IPS-NIHi7 (cell line): ENCODE measurements around the gene FBXO15.

ENCODE experiments used
- DNase-seq: peaks from one replicate; pipeline ENCODE4 v3.0.0; 2012; ENCODE audit warnings: mixed read lengths; ENCODE audit errors: extremely low spot score

Gene FBXO15

DNA sequence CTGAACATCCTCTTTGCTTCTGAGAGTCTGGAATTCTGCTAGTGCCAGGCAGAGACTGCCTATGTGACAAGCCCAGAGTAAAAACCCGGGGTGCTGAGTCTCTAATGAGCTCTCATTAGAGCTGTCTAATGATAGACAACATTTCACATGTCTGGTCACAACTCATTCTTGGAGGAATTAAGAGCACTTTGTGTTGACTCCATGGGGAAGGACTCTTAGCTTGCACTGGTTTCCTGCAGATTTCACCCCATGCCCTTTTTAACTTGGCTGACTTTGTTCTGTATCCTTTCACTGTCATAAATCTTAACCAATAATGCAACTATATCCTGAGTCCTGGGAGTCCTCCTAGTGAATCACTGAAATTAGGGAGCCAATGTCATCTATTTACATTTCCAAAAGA lies 33.5 kb downstream of the FBXO15 start:
- DNase-seq = no peak

DNA sequence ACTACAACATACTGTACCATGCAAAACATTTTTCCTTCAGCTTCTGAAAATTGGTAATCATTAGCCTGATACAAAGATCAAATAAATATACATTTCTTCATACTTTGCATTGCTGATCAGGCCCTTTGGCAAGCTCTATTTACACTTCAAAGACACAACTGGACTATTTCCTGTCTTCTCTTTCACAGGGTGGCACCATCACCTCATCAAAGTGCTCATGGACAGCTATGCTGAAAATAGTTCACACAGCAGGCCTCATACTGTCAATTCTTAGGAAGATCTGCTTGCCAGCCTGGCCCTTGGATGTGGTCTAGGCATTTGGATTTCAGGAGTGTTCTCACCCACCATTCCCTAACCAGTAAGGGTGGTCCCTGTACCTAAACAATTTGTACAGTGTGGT lies 33.9 kb downstream of the FBXO15 start:
- DNase-seq = no peak

DNA sequence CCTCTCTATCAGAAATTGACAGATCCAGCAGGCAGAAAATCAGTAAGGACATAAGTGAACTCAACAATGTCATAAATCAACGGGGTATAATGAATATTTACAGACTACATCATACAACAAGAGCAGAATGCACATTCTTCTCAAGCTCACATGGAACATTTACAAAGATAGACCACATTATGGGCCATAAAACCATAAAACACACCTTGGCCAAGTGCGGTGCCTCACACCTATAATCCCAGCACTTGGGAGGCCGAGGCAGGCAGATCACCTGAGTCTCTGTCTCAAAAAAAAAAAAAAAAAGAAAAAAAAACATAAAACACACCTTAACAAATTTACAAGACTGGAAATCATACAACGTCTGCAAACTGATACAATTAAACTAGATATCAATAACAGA lies 36.7 kb downstream of the FBXO15 start:
- DNase-seq = no peak

DNA sequence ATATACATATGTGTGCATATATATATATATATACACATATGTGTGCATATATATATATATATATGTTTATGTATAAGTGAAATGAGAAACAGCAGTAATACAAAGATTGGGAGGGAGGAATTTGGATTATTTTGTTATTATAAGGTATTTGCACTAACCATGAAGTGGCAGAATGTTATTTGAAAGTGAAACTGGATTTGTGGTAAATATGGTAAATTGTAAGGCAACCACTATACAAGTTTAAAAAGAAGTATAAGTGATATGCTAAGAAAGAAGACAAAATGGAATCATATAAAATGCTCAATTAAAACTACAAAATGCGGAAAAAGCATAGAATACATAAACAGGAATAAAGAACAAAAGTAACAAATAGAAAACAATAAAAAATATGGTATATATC lies 37.5 kb downstream of the FBXO15 start:
- no peak for DNase-seq

DNA sequence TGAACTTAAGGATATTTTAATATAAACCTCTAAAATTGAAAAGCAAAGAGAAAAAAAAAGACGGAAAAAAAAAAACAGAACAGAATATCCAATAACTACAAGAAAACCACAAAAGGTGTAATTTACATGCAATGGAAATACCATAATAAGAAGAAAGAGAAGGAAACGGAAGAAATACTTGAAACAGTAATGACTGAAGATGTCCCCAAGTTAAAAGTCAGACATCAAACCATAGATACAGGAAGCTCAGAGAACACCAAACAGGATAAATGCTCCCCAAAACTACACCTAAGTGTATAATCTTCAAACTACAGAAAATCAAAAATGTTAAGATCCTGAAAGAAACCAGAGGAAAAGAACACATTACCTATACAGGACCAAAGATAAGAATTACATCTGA lies 39.2 kb downstream of the FBXO15 start:
- no peak for DNase-seq

DNA sequence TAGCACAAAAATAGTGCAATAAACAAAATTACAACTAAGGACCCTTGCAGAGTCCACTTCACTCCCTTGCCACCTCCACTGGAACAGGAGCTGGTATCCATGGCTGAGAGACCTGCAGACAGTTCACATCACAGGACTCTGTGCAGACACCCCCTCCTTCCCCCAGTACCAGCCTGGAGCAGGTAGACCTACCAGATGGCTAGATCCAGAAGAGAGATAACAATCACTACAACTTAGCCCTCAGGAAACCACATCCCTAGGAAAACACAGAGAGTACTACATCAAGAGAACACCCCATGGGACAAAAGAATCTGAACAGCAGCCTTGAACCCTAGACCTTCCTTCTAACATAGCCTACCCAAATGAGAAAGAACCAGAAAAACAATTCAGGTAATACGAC lies 49.8 kb downstream of the FBXO15 start:
- no peak for DNase-seq

DNA sequence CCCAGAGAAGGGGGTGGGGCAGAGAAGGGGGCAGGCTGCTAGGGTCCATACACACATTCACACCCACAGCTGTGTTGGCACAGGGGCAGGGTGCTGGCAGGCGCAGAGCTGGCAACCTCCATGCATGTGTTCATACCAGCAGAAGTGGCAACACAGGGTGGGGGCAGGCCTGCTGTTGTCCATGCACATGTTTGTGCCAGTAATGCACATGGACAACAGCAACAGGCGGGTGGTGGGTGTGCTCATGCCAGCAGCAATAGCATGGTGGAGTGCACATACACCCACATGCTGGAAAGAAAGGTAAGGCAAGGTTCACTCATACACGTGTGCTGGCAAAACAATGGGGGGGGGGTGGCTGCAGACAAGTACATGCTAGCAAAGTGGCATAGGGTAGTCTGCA lies 54.7 kb downstream of the FBXO15 start:
- DNase-seq = no peak

DNA sequence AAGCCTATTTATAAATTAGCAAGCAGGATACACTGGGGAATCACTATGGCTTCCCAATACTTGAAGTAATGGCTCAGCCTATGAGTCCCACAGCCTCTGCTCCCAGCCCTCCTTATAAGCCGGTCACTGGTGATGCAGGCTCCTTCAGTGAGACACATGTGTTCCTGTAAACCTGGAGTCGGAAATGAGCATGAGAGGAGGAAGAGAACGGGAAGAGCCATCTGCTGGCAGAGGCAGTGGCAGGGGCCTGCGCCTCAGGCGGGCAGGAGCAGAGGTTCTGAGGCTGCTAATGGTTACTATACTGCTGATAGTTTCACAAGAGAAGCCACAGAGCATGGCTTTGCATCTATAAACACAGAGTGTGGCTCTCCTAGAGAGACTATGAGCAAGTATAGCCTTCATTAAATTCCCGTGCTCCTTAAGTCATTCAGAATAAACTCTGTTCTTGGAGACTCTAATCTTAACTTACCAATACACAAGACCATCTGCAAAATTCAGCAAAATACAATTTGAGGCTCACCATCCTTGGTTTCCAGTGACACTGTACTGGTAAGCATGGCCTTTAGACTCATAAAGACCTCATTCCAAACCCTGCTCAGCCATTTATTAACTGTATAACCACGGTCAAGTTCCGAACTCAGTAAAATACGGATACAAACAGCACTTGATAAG lies 63.3 kb downstream of the FBXO15 start:
- no peak for DNase-seq

DNA sequence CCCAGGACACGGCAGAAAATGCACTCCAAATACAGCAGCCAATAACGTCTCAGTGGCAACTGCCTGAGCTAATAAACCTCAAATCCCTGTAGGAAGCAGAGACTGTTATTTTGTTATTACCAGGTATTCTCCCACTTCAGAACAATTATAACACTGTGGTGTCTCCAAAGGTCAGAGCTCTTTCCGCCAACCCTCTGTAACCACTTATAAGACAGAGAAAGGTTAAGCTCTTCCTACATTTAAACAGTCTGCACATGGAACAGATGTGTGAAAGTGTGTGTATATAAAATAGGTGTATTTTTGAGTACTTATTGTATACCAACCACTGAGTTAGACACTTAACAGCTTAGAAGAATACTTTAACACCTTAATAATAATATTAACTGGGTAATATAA lies 64.1 kb downstream of the FBXO15 start:
- DNase-seq = no peak

DNA sequence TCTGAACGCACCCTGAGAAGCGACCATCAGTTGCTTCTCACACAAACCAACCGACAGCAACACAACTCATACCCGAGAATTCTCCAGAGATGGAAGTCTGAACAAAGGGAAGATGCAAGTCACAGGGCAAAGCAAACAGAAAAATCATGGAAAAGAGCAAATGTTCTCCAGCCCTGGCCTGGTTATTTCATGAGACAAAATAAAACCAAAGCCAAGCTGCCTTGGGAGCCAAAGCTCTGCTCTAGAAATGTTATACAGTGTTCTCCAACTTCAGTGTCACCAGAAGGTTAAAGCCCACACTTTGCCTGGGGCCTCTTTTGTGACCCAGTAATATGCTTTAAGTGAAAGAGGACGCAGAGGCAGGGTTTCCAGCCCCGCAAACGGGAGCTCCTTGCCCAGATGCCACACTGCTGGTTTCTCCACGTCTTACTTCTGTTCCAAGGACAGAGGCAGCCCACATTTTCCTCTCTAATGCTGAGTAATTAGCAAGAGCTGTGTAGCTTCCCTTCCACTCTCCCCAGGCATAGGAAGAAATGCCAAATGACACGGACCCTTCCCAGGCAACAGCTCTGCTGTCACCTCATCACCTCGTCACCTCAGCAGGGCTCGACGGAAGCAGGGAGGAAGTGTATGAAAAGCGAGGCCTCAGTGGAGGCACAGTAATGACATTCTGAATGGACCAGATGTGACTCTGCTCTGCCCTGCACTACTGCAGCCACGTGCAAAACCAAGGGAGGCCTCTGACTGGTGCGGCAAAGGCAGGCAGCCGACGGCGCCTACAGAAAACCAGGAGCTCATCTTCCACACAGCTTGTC lies 64.7 kb downstream of the FBXO15 start:
- DNase-seq = no peak

DNA sequence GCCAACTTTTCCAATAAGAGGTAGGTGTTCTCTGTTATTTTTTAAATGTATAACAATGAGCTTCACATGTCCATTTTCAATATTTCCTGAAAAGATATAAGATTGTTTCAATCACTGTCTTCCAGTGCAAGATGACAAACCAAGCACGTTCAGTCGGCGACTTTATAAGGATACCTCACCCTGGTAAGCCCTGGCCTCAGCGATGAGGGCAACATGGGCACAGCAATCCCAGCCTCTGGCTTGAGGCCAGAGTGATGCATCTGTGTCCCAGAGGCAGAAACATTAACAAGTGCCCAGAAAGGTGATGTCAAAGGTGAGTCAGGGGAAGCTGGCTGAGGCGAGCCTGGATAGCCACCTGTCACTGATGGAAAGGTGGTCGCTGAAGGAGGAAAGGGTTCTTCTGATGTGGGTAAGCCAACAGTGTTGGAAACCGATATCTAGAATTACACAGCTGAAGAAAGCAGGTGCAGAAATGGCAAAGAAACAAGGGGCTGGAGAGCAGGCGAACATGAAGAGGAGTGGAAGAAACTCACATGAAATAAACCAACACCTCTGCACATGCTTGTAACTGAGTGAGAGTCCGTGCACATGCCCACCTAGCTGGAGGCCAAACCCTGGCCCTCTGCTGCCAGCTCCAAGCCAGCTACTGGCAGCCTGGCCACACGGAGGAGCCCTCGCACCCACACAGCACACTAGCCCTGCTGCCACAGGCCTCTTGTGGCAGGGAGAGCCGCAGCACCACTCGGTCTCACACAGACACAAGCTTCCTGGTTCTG lies 65.5 kb downstream of the FBXO15 start:
- DNase-seq = peak; percentile 92

DNA sequence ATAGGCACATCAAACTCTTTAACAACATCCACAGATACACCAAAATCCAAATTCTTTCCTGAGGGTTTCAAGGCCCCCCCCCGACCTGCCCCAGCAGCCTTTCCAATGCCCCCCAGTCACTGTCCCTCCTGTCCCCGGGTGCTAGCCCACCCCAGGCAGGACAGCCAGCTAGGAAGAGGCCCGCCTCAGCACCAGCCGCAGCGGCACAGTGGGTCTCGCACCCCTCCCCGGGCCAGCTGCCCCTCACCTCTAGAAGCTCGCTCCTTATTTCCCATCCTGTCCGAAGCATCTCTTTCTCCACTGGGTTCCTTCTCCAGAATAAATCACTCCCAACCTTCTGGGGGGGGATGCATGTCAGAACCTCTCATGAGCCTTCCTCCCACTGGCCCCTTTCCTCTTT lies 69.4 kb downstream of the FBXO15 start:
- no peak for DNase-seq

DNA sequence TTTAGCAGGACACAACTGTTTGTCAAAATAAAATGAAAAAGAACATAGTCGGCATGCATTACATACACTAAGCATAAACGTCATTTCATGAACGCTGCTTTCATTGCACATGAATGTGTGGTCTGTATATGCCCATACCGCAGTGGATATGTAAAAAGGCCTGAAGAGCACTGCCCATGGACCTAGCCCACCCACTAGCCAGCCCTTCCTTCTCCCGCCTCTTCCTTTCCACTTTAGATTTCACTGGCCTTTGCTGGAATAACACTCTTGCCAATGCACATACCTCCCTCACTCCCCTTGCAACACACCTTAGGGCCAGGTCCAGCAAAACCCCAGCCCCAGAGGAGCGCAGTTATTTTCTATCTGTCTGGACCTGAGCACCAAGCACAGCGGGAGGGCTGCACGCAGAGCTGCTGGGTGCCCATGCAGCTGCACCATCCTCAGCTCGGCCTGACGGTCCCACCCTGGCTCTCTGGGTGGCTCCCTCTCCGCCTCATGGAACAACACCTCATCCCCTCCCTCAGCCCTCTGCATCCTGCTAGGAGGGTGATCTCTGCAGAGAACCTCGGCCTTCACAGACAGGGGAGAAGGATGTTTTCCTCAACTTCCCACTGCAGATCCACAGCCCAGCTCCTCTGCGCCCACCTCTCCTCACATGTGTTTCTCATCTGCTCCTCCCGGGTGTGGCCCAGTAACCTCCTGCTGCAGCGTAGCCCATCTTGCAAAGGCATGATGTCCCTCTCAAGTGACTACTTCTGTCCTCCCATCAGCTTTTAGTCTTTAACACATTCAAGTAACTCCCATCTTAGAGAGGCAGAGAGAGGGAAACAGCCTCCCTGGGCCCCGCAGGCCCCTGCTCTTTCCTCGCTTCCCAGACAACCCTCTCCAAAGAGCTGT lies 72.7 kb downstream of the FBXO15 start:
- no peak for DNase-seq

DNA sequence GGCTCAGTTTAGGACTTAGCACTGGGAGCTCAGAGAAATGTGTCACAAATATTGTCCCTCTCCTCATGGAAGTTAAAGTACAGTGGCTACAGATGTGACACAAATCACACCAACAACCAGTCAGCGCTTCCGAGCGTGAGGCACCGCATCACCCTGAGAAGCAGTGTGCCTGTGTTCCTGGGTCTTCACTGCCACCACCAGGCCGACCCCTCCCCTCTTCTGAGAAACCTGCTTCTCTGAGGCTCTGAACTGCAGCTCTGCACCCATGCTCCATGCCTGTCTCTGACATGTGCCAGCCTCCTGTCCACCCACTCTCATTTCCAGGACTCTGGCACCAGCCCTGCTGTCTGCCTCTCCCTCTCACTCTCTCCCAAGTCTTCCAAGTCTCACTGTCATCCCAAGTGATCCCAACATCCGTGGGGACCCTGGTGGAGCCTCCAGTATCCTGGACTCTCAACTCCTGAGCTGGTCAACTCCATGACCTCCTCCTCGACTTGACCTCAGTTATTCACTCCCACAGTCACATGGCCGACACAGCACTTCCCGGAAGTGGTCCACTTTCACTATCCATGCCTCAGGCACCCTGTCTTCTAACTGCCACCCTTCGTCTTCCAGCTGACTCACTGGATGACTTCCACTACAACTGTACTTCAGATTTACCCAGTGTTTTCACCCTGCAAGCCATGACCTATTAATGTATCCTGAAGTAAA lies 73.5 kb downstream of the FBXO15 start:
- DNase-seq = no peak

DNA sequence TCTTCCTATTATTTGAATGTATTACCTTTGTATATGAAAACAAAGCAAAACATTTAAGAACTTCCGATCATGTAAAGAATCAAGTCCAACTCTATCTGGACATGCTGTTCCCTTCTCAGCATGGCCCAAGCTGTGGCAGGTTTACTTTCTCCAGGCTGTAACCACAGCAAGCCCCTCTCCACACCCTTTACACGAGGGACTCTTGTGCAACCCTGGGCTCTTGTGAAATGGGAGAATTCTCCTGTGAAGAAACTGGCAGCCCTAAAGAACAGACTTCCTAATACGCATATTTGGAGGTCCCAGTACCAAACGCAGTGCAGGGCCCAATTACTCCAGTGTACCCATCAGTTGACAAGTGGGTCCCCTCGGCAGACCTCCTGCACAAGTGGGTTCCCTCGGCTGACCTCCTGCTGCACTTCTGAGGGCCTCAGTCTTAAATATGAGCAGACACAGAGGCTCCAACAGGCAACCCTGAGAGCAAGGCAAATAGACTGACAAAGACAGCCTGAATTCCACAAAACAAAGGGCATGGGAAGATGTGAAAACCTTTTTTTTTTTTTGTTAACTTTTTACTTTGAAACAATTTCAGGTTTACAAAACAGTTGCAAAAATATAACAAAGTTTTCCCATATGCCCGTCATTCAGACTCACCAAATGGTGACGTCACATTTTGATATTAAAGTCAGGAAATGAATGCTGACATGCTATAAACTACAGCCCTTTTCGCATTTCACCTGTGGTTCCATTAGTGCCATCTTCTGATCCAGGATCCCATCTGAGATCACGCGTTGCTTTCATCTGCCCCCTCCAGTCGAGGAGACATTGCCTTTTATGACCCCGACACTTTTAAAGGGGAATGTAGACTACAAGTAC lies 78.2 kb downstream of the FBXO15 start:
- no peak for DNase-seq

DNA sequence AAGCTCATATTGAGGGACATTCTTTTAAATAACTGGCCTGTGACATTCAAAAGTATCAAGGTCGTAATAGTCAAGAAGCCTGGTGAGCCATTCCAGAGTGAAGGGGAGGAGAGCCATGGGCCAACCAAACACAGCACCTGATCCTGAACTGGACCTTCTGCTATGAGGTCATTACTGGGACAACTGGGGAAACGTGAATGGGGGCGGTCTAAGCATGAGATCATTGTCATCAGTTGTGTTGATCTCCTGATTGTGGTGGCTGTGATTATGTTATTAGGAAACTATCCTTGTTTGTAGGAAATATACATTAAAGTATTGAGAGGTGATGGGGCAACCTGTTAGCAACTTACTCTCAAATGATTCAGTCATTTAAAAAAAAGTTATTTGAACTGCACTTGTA lies 79.3 kb downstream of the FBXO15 start:
- DNase-seq = no peak

DNA sequence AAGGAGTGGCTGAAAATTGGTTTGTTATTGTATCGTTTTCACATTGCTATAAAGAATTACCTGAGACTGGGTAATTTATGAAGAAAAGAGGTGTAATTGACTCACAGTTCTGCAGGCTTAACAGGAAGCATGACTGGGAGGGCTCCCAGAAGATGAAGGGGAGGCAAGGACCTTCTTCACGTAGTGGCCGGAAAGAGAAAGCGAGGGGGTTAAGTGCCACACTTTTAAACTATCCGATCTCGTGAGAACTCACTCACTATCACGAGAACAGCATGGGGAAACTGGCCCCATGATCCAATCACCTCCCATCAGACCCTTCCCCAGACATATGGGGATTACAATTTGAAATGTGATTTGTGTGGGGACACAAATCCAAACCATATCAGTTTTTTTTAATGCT lies 81.6 kb downstream of the FBXO15 start:
- DNase-seq = no peak

DNA sequence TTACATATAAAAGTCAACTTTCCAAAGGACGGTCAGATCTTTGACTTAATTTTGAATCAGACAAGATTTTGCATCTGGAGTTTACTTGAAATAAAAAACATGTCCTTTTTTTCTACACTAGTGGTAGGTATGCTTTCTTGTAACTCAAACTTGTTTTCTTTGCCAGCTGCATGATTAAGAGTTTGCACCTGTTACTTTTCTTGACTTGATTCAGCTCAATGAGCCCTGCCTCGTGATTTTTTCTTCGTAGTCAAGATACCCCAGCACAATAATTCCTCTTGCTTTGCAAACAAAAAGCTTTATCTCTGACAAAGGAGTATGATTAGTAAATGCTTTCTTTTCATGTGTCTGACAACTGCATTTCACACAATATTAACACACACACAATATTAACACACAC lies 82.3 kb downstream of the FBXO15 start:
- DNase-seq = no peak

DNA sequence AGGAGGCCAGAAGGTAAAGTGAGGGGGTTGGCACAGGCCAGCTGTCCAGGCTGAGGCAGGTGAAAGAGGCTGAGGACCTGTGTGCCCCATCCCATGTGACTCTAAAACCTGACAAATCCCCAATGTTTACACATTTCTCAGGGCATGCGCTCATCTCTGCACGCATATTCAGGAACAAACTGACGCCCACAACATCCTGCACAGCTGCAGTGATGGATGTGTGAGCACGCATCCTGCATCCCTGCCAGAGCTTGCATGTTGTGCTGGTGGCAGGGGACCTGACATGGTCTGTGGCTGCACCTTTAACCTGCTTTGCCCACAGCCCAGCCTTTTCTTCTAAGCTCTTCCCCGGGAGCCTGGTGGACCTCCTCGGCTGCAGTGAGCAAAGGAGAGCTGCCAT lies 83.1 kb downstream of the FBXO15 start:
- no peak for DNase-seq

DNA sequence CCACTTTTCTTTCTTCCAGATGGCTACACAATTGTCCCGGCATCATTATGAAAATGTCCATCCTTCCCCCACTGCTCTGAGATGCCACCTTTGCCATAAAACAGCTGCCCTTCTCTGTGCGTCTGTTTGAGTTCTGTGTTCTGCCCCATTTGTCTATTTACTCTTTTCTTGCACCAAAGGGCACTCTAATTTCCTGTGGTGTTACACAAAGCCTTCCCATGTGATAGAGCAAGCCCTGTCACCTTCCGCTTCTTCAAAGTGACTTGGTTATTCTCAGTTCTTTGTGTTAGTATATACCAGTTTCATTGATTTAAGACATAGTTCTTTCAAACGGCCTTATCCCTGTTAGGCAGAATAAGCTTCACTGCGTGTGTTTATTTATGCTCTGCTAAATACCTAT lies 84.1 kb downstream of the FBXO15 start:
- no peak for DNase-seq
